Neural progenitor cell (in vitro differentiated cells): ENCODE data around the gene TASP1. TPM values are rescaled to one million over a fixed set of nuclear protein-coding genes. Genes with fewer than 3 reads are reported as not detected.

ENCODE experiments used
- DNase-seq: peaks from one replicate; pipeline ENCODE4 v3.0.0-alpha.2; 2016; ENCODE audit warnings: low spot score
- H2AFZ ChIP-seq: fragments of 200-600 bp; sonication (generic); replicated peaks from 2 replicates; pipeline ENCODE4 v1.6.1; 2016; ENCODE audit warnings: antibody characterized with exemption
- H3F3A ChIP-seq: fragments of 200-600 bp; sonication (generic); 2 replicates; pipeline ENCODE4 v1.6.1; 2016; ENCODE audit warnings: antibody characterized with exemption, low read depth
- H3K27ac ChIP-seq: fragments of 200-600 bp; sonication (generic); 2 replicates; pipeline ENCODE4 v1.5.1; 2016; ENCODE audit warnings: mild to moderate bottlenecking
- H3K27me3 ChIP-seq: fragments of 200-600 bp; sonication (generic); 2 replicates; pipeline ENCODE4 v1.6.1; 2016; ENCODE audit warnings: mild to moderate bottlenecking, moderate library complexity
- H3K36me3 ChIP-seq: fragments of 200-600 bp; sonication (generic); 2 replicates; pipeline ENCODE4 v1.5.1; 2016
- H3K4me1 ChIP-seq: fragments of 200-600 bp; sonication (generic); 2 replicates; pipeline ENCODE4 v1.6.1; 2016; ENCODE audit warnings: mixed run types
- H3K4me2 ChIP-seq: fragments of 200-600 bp; sonication (generic); 2 replicates; pipeline ENCODE4 v1.6.1; 2016
- H3K4me3 ChIP-seq: fragments of 200-600 bp; sonication (generic); 2 replicates; pipeline ENCODE4 v1.5.1; 2016
- H3K79me2 ChIP-seq: fragments of 200-600 bp; sonication (generic); 2 replicates; pipeline ENCODE4 v1.6.1; 2016; ENCODE audit warnings: low read depth
- H3K9ac ChIP-seq: fragments of 200-600 bp; sonication (generic); 2 replicates; pipeline ENCODE4 v1.6.1; 2016
- H3K9me3 ChIP-seq: fragments of 200-600 bp; sonication (generic); 2 replicates; pipeline ENCODE4 v1.5.1; 2016; ENCODE audit warnings: low read depth
- H4K20me1 ChIP-seq: fragments of 200-600 bp; sonication (generic); 2 replicates; pipeline ENCODE4 v1.6.1; 2016; ENCODE audit warnings: low read depth
- H3K27ac Mint-ChIP-seq: 3 replicates; pipeline ENCODE4 v1.8.0; 2021; ENCODE audit warnings: mixed read lengths
- H3K27me3 Mint-ChIP-seq: 2 replicates; pipeline ENCODE4 v1.8.0; 2022; ENCODE audit warnings: low read depth, mild to moderate bottlenecking, inconsistent platforms, moderate library complexity, mixed read lengths; ENCODE audit not compliant: insufficient read depth
- H3K36me3 Mint-ChIP-seq: 3 replicates; pipeline ENCODE4 v1.8.0; 2021; ENCODE audit warnings: mixed read lengths
- H3K4me1 Mint-ChIP-seq: 3 replicates; pipeline ENCODE4 v1.8.0; 2021; ENCODE audit warnings: mixed read lengths
- H3K4me3 Mint-ChIP-seq: 3 replicates; pipeline ENCODE4 v1.8.0; 2021; ENCODE audit warnings: mild to moderate bottlenecking, moderate library complexity, mixed read lengths
- H3K9me3 Mint-ChIP-seq: 3 replicates; pipeline ENCODE4 v1.8.0; 2020; ENCODE audit warnings: mixed read lengths
- EZH2 ChIP-seq: fragments of 200-600 bp; sonication (generic); IDR thresholded peaks from 2 replicates; pipeline ENCODE4 v1.6.1; 2017; ENCODE audit warnings: antibody characterized with exemption, mild to moderate bottlenecking, moderate library complexity
- EZH2phosphoT487 ChIP-seq: fragments of 200-600 bp; sonication (generic); IDR thresholded peaks from 2 replicates; pipeline ENCODE4 v1.6.1; 2017; ENCODE audit warnings: antibody characterized with exemption
- total RNA-seq: library from RNA; depleted of rRNA; stranded (reverse); fragments of >200 nt; gene quantifications from 2 replicates; pipeline ENCODE4 v1.2.3, GENCODE V29; 2015; ENCODE audit warnings: low replicate concordance
- TF ChIP-seq, protein P1 (sequence below): fragments of 200-600 bp; sonication (generic); IDR thresholded peaks from 2 replicates; pipeline ENCODE4 v1.5.1; 2017; ENCODE audit warnings: antibody characterized with exemption, mild to moderate bottlenecking

The TASP1 gene
- total RNA-seq, 1 donor from 2014 or later: 9.6 TPM

- DNase-seq: no peak
- Histone ChIP-seq H3K9me3 (no peaks in the 10 kb centered on the region), H3K4me2 (no peak overlapping the region), H3K79me2 (no peaks in the 10 kb centered on the region), H3K9ac (no peak overlapping the region), H3K27ac (no peak overlapping the region), H4K20me1 (no peaks in the 10 kb centered on the region), H3K4me3 (no peak overlapping the region), H3K4me1 (peaks cover 17% of the 10 kb centered on the region), H3K27me3 (no peaks in the 10 kb centered on the region), H2AFZ (no peak overlapping the region), H3K36me3 (no peaks in the 10 kb centered on the region), H3F3A (peaks cover 3% of the 10 kb centered on the region)
- no peaks in the 10 kb centered on the region for H3K27me3 Mint-ChIP-seq
- H3K4me3 Mint-ChIP-seq: no peak overlapping the region
- TF ChIP-seq, protein P1, sequence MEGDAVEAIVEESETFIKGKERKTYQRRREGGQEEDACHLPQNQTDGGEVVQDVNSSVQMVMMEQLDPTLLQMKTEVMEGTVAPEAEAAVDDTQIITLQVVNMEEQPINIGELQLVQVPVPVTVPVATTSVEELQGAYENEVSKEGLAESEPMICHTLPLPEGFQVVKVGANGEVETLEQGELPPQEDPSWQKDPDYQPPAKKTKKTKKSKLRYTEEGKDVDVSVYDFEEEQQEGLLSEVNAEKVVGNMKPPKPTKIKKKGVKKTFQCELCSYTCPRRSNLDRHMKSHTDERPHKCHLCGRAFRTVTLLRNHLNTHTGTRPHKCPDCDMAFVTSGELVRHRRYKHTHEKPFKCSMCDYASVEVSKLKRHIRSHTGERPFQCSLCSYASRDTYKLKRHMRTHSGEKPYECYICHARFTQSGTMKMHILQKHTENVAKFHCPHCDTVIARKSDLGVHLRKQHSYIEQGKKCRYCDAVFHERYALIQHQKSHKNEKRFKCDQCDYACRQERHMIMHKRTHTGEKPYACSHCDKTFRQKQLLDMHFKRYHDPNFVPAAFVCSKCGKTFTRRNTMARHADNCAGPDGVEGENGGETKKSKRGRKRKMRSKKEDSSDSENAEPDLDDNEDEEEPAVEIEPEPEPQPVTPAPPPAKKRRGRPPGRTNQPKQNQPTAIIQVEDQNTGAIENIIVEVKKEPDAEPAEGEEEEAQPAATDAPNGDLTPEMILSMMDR: no peak
- no peak for TF ChIP-seq EZH2phosphoT487
- no peaks in the 10 kb centered on the region for H3K36me3 Mint-ChIP-seq
- no peak overlapping the region for H3K27ac Mint-ChIP-seq
- no peaks in the 10 kb centered on the region for H3K9me3 Mint-ChIP-seq
- no peaks in the 10 kb centered on the region for H3K4me1 Mint-ChIP-seq
These were observed 215.1 kb downstream of the TASP1 start for GRCh38 chr20:13423472-13424173.

DNA sequence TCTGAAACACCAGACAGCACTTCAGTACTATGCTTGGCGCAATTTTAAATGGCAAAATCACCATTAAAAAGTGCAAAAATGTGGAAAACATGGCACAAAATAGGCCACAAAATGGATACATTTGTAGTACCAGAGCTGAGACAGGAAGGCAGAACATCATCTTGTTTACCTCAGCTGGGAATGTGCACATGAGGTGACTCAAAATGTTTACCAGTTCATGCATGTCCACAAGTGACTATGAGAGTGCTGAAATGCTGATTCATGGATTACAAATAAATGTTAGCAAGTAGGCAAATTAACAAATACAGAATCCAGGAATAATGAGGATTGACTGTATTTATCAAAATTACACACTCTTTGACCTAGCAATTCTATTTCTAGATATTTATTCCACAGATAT lies 216.1 kb downstream of the TASP1 start:
- no peak overlapping the region for H3K9ac ChIP-seq
- H3K79me2 ChIP-seq: no peaks in the 10 kb centered on the region
- no peaks in the 10 kb centered on the region for H3K36me3 ChIP-seq
- TF ChIP-seq EZH2 (no peak), EZH2phosphoT487 (no peak)
- TF ChIP-seq, protein P1: no peak
- H3K4me3 Mint-ChIP-seq: no peak overlapping the region
- no peaks in the 10 kb centered on the region for H3K4me1 Mint-ChIP-seq
- no peak overlapping the region for H3K4me3 ChIP-seq
- H4K20me1 ChIP-seq: no peaks in the 10 kb centered on the region
- no peak overlapping the region for H2AFZ ChIP-seq
- no peaks in the 10 kb centered on the region for H3K9me3 ChIP-seq
- DNase-seq: no peak
- H3K27me3 Mint-ChIP-seq: no peaks in the 10 kb centered on the region
- no peaks in the 10 kb centered on the region for H3K27me3 ChIP-seq
- no peaks in the 10 kb centered on the region for H3K36me3 Mint-ChIP-seq
- peaks cover 17% of the 10 kb centered on the region for H3K4me1 ChIP-seq
- no peak overlapping the region for H3K4me2 ChIP-seq
- H3K9me3 Mint-ChIP-seq: no peaks in the 10 kb centered on the region
- H3K27ac ChIP-seq: no peak overlapping the region
- H3F3A ChIP-seq: peaks cover 3% of the 10 kb centered on the region
- no peak overlapping the region for H3K27ac Mint-ChIP-seq

DNA sequence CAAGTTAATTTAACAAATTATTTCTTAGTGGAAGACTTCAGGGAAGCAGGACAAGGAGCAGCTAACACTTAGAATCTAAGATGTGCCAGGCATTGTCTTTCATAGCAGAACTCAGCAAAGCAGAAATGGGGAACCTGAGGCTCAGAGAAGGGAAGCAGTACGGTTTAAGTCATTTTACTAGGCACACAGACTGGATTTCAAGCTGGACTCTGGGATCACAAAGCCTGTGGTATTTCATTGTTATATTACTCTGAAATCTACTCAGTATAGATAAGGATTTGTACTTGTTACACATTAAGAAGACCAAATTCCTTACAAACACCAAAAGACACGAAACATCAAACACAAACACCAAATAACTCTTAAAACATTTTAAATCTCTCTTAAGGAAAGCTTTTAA lies 218.1 kb downstream of the TASP1 start:
- no peaks in the 10 kb centered on the region for H3K27me3 ChIP-seq
- no peak overlapping the region for H3K9ac ChIP-seq
- no peak for DNase-seq
- peaks cover 5% of the 10 kb centered on the region for H3K4me1 Mint-ChIP-seq
- no peaks in the 10 kb centered on the region for H3K27me3 Mint-ChIP-seq
- H3K9me3 Mint-ChIP-seq: no peaks in the 10 kb centered on the region
- H3K27ac ChIP-seq: no peak overlapping the region
- H3F3A ChIP-seq: no peaks in the 10 kb centered on the region
- no peaks in the 10 kb centered on the region for H3K36me3 Mint-ChIP-seq
- H3K36me3 ChIP-seq: no peaks in the 10 kb centered on the region
- H2AFZ ChIP-seq: no peak overlapping the region
- H3K79me2 ChIP-seq: no peaks in the 10 kb centered on the region
- H3K27ac Mint-ChIP-seq: no peak overlapping the region
- peaks cover 12% of the 10 kb centered on the region for H3K4me1 ChIP-seq
- no peak overlapping the region for H3K4me3 ChIP-seq
- H3K4me3 Mint-ChIP-seq: no peak overlapping the region
- no peak overlapping the region for H3K4me2 ChIP-seq
- H4K20me1 ChIP-seq: no peaks in the 10 kb centered on the region
- TF ChIP-seq, protein P1: no peak
- TF ChIP-seq EZH2phosphoT487 (no peak), EZH2 (no peak)
- H3K9me3 ChIP-seq: no peaks in the 10 kb centered on the region
